IMR-90 (cell line): Measurements from ENCODE around the gene EIF4G3. TPM values are rescaled to one million over a fixed set of nuclear protein-coding genes. Genes with fewer than 3 reads are reported as not detected.

ENCODE experiments used
- ATAC-seq: fragments of 200-7000 bp; cut with Tn5 transposase; 2 replicates; pipeline ENCODE4 v1.9.1; 2020; ENCODE audit warnings: low read depth, mild to moderate bottlenecking, moderate library complexity
- BruUV-seq: library from RNA; stranded (reverse); fragments of 400-500 nt; replicated peaks from 2 replicates; lab custom pipeline; 2021; lab: Mats Ljungman, UMichigan
- CTCF ChIA-PET: fragments of 300-600 bp; formaldehyde crosslinking; extraction: SDS; loops from one replicate; lab custom pipeline; 2021; ENCODE audit warnings: antibody characterized with exemption; lab: Yijun Ruan, JAX
- POLR2A ChIA-PET: fragments of 300-600 bp; sonication (Branson Sonifier 250); formaldehyde crosslinking; loops from one replicate; lab custom pipeline; 2022; ENCODE audit warnings: antibody characterized with exemption; ENCODE audit not compliant: unreplicated experiment; lab: Charles Lee
- DNase-seq: peaks from one replicate; pipeline ENCODE4 v3.0.0; 2013
- H2AFZ ChIP-seq: replicated peaks from 2 replicates; pipeline ENCODE3; 2013; ENCODE audit warnings: low read length, mild to moderate bottlenecking; ENCODE audit not compliant: poor library complexity
- H2AK5ac ChIP-seq: 2 replicates; pipeline ENCODE4 v1.6.1; 2013; ENCODE audit warnings: low read depth, low read length, inconsistent platforms
- H2AK9ac ChIP-seq: replicated peaks from 2 replicates; pipeline ENCODE3; 2013; ENCODE audit warnings: mild to moderate bottlenecking, low read depth, low read length, moderate library complexity; ENCODE audit not compliant: poor library complexity
- H2BK120ac ChIP-seq: 2 replicates; pipeline ENCODE4 v1.6.1; 2013; ENCODE audit warnings: low read depth, low read length, inconsistent platforms
- H2BK15ac ChIP-seq: 3 replicates; pipeline ENCODE4 v1.6.1; 2013; ENCODE audit warnings: low read depth, low read length, inconsistent platforms
- H2BK20ac ChIP-seq: 2 replicates; pipeline ENCODE4 v1.6.1; 2013; ENCODE audit warnings: low read depth, mild to moderate bottlenecking, inconsistent platforms, low read length, moderate library complexity
- H2BK5ac ChIP-seq: 2 replicates; pipeline ENCODE4 v1.6.1; 2013; ENCODE audit warnings: mild to moderate bottlenecking, low read depth, low read length, inconsistent platforms; ENCODE audit not compliant: poor library complexity, severe bottlenecking
- H3K14ac ChIP-seq: replicated peaks from 2 replicates; pipeline ENCODE4 v1.6.1; 2013; ENCODE audit warnings: low read depth, low read length, inconsistent platforms
- H3K18ac ChIP-seq: 2 replicates; pipeline ENCODE4 v1.6.1; 2013; ENCODE audit warnings: low read depth, low read length, control low read depth
- H3K23ac ChIP-seq: 2 replicates; pipeline ENCODE4 v1.6.1; 2013; ENCODE audit warnings: low read depth, low read length, inconsistent platforms
- H3K27ac ChIP-seq: 2 replicates; pipeline ENCODE4 v1.5.1; 2013; ENCODE audit warnings: mild to moderate bottlenecking, control low read depth, low read length; ENCODE audit not compliant: insufficient read depth
- H3K27me3 ChIP-seq: 2 replicates; pipeline ENCODE4 v1.6.1; 2013; ENCODE audit warnings: low read length; ENCODE audit not compliant: control insufficient read depth, insufficient read depth
- H3K36me3 ChIP-seq: 2 replicates; pipeline ENCODE4 v1.6.1; 2013; ENCODE audit warnings: low read length, mixed read lengths; ENCODE audit not compliant: control insufficient read depth, insufficient read depth
- H3K4ac ChIP-seq: 2 replicates; pipeline ENCODE4 v1.6.1; 2013; ENCODE audit warnings: low read depth, low read length, inconsistent platforms
- H3K4me1 ChIP-seq: 2 replicates; pipeline ENCODE4 v1.6.1; 2013; ENCODE audit warnings: low read length, mixed read lengths; ENCODE audit not compliant: control insufficient read depth, insufficient read depth
- H3K4me2 ChIP-seq: 2 replicates; pipeline ENCODE4 v1.6.1; 2013; ENCODE audit warnings: low read depth, mild to moderate bottlenecking, control low read depth, low read length, moderate library complexity
- H3K4me3 ChIP-seq: 2 replicates; pipeline ENCODE4 v1.5.1; 2013; ENCODE audit warnings: low read depth, mild to moderate bottlenecking, control low read depth, low read length, moderate library complexity; ENCODE audit not compliant: insufficient read depth
- H3K56ac ChIP-seq: 2 replicates; pipeline ENCODE4 v1.6.1; 2013; ENCODE audit warnings: low read length, inconsistent platforms; ENCODE audit not compliant: insufficient read depth; ENCODE audit errors: extremely low read depth
- H3K79me1 ChIP-seq, 2 experiments: 2 replicates each; pipeline ENCODE4 v1.6.1; 2013; ENCODE audit warnings: low read length in 2 of 2, inconsistent platforms in 1 of 2, low read depth in 1 of 2
- H3K9ac ChIP-seq: 2 replicates; pipeline ENCODE4 v1.6.1; 2013; ENCODE audit warnings: low read depth, low read length, control low read depth
- H3K9me1 ChIP-seq: 2 replicates; pipeline ENCODE4 v1.6.1; 2013; ENCODE audit warnings: low read length, inconsistent platforms; ENCODE audit not compliant: insufficient read depth
- H3K9me3 ChIP-seq: 2 replicates; pipeline ENCODE4 v1.6.1; 2013; ENCODE audit warnings: low read length; ENCODE audit not compliant: control insufficient read depth, insufficient read depth
- H4K20me1 ChIP-seq: 2 replicates; pipeline ENCODE4 v1.6.1; 2013; ENCODE audit warnings: low read length, inconsistent platforms; ENCODE audit not compliant: insufficient read depth
- H4K5ac ChIP-seq: 2 replicates; pipeline ENCODE4 v1.6.1; 2013; ENCODE audit warnings: mild to moderate bottlenecking, low read depth, low read length, control low read depth
- H4K8ac ChIP-seq, 2 experiments: 2 replicates each; pipeline ENCODE4 v1.6.1; 2013; ENCODE audit warnings: low read depth in 2 of 2, low read length in 2 of 2, control low read depth in 1 of 2, inconsistent platforms in 1 of 2
- H4K91ac ChIP-seq: 2 replicates; pipeline ENCODE4 v1.6.1; 2013; ENCODE audit warnings: low read depth, low read length, inconsistent platforms; ENCODE audit not compliant: insufficient read depth
- CEBPB ChIP-seq: IDR thresholded peaks from 2 replicates; pipeline ENCODE4 v1.6.1; 2012; ENCODE audit warnings: low read depth, low read length, improper control_type of control experiment
- CHD1 ChIP-seq: IDR thresholded peaks from 2 replicates; pipeline ENCODE4 v1.6.1; 2012; ENCODE audit warnings: low read depth, low read length, improper control_type of control experiment
- FOS ChIP-seq: fragments of 150-350 bp; IDR thresholded peaks from 2 replicates; pipeline ENCODE4 v1.6.1; 2016; ENCODE audit warnings: low read depth, low read length
- POLR2A ChIP-seq: IDR thresholded peaks from 2 replicates; pipeline ENCODE4 v1.6.1; 2012; ENCODE audit warnings: mild to moderate bottlenecking, low read depth, low read length
- RFX5 ChIP-seq: IDR thresholded peaks from 2 replicates; pipeline ENCODE4 v1.8.0; 2012; ENCODE audit warnings: low read depth, mild to moderate bottlenecking, low read length, moderate library complexity
- WGBS, 2 experiments: methylation state at CpG; one replicate each; pipeline versions ENCODE4 v1.1.5 to v1.1.7; 2013; ENCODE audit warnings: missing lambda C conversion rate in 2 of 2; ENCODE audit not compliant: insufficient read length in 1 of 2; ENCODE audit errors: extremely low coverage in 2 of 2; 5-methylcytosine and 5-hydroxymethylcytosine counted together
- dilution Hi-C: fragments of 300-500 bp; cut with HindIII; formaldehyde crosslinking; loops from one replicate; pipeline ENCODE4 v1.14.3; 2018; ENCODE audit warnings: low sequenced_read_pairs; ENCODE audit not compliant: unreplicated experiment
- in situ Hi-C: fragments of 300-500 bp; cut with MboI; formaldehyde crosslinking; loops from 3 replicates; pipeline ENCODE4 v1.14.3; 2019; ENCODE audit warnings: low sequenced_read_pairs, inconsistent platforms, mixed read lengths
- intact Hi-C: fragments of 100-400 bp; cut with micrococcal nuclease; formaldehyde crosslinking; loops from 2 replicates; pipeline ENCODE4 v1.10.0; 2022
- polyA plus RNA-seq, 3 experiments: library from polyadenylated mRNA; depleted of rRNA; stranded (reverse); fragments of >200 nt; gene quantifications; 2 replicates each; pipeline ENCODE4 v1.2.3, GENCODE V29; 2012; ENCODE audit warnings: low replicate concordance in 1 of 3
- total RNA-seq: library from RNA; depleted of rRNA; stranded (reverse); fragments of >200 nt; gene quantifications from 2 replicates; pipeline ENCODE4 v1.2.3, GENCODE V29; 2012

EIF4G3 gene
- total and polyA plus RNA-seq, 2 of the 4 experiments (the other 2 are of a cell fraction), result 25.8 to 49.2 TPM

- in situ Hi-C loops (no loop called here), intact Hi-C loops (no loop called here), dilution Hi-C loops (no loop called here)
- H4K5ac ChIP-seq, result no peak overlapping the region
- H3K9me1 ChIP-seq, result peaks cover 5% of the 10 kb centered on the region; the same call in 1 of the 2 replicates
- H3K27me3 ChIP-seq, result no peaks in the 10 kb centered on the region
- no peak overlapping the region for H2BK15ac ChIP-seq
- H2AK9ac ChIP-seq, result no peak overlapping the region
- no peak overlapping the region for H3K4me2 ChIP-seq
- no peak overlapping the region for H3K4me3 ChIP-seq
- H4K20me1 ChIP-seq, result no peaks in the 10 kb centered on the region
- H3K4ac ChIP-seq, result no peak overlapping the region
- WGBS, 2 experiments, result no CpG with 5 or more reads among the region's 3 CpGs
- no peak overlapping the region for H2BK5ac ChIP-seq
- H2AK5ac ChIP-seq, result no peak overlapping the region
- H3K27ac ChIP-seq, result no peak overlapping the region
- H3K56ac ChIP-seq, result no peak overlapping the region
- no peak overlapping the region for H3K23ac ChIP-seq
- ChIA-PET CTCF (interaction anchor here (0.6 to 1.1 kb wide), 4 partner anchors 10 to 345 kb away, joined by 3 to 5 read pairs (median 4); no protein-coding TSS in a partner anchor), POLR2A (no interaction called here)
- DNase-seq (no peak), ATAC-seq (no peak)
- H3K9me3 ChIP-seq, result no peaks in the 10 kb centered on the region
- H4K8ac ChIP-seq, result no peak overlapping the region
- no peak overlapping the region for H3K14ac ChIP-seq
- no peak overlapping the region for H2AFZ ChIP-seq
- H2BK120ac ChIP-seq, result no peak overlapping the region; the same call in 1 of the 2 replicates
- H3K18ac ChIP-seq, result no peak overlapping the region
- H3K4me1 ChIP-seq, result peaks cover 8% of the 10 kb centered on the region
- peaks cover 38% of the 10 kb centered on the region for H3K36me3 ChIP-seq
- H3K9ac ChIP-seq, result no peak overlapping the region
- peaks cover 4 to 11% of the 10 kb centered on the region in 2 experiments; a peak in 3 of 4 replicates for H3K79me1 ChIP-seq
- no peak overlapping the region for H4K91ac ChIP-seq
- TF ChIP-seq CEBPB (no peak), CHD1 (no peak), FOS (no peak), RFX5 (no peak), POLR2A (no peak)
- H2BK20ac ChIP-seq, result no peak overlapping the region
- no TSS peak for BruUV-seq
These were observed 326.7 kb downstream of the EIF4G3 start for GRCh38 chr1:20850021-20850420.
